SK-N-SH (cell line): ENCODE data around the gene MRRF. TPM values are rescaled to one million over a fixed set of nuclear protein-coding genes. Genes with fewer than 3 reads are reported as not detected.

Experiments used
- CTCF ChIA-PET: fragments of 300-600, 350-600 bp; formaldehyde crosslinking; extraction: SDS; loops from one replicate; lab custom pipeline; 2021; lab: Yijun Ruan, JAX
- POLR2A ChIA-PET: fragments of 350-600 bp; sonication (Branson Sonifier 250); formaldehyde crosslinking; extraction: SDS; loops from one replicate; lab custom pipeline; 2020; ENCODE audit warnings: antibody characterized with exemption, inconsistent platforms; lab: Yijun Ruan, JAX
- DNase-seq: peaks from one replicate; pipeline ENCODE4 v3.0.0; 2012
- H2AFZ ChIP-seq: fragments of 200-600 bp; sonication (generic); 2 replicates; pipeline ENCODE4 v1.8.1; 2016; ENCODE audit warnings: antibody characterized with exemption, mild to moderate bottlenecking, low read depth
- H3F3A ChIP-seq: fragments of 200-600 bp; sonication (generic); replicated peaks from 2 replicates; pipeline ENCODE3; 2016; ENCODE audit warnings: antibody characterized with exemption, mild to moderate bottlenecking; ENCODE audit not compliant: insufficient read depth
- H3K27ac ChIP-seq, 2 experiments: fragments of 200-500 bp in 1 of 2; fragments of 200-600 bp in 1 of 2; sonication (Bioruptor generic) in 1 of 2; sonication (generic), shearing (Covaris generic) in 1 of 2; 2 replicates each; pipeline versions ENCODE4 v1.5.1 to v1.6.1; 2014 to 2016; ENCODE audit warnings: low read depth in 2 of 2, inconsistent platforms in 1 of 2, low read length in 1 of 2, mild to moderate bottlenecking in 1 of 2, mixed read lengths in 1 of 2
- H3K27me3 ChIP-seq: fragments of 200-600 bp; sonication (generic), shearing (Covaris generic); 2 replicates; pipeline ENCODE4 v1.6.1; 2016; ENCODE audit warnings: mixed run types; ENCODE audit not compliant: insufficient read depth
- H3K36me3 ChIP-seq, 2 experiments: fragments of 200-500 bp in 1 of 2; fragments of 200-600 bp in 1 of 2; sonication (Bioruptor generic) in 1 of 2; sonication (generic) in 1 of 2; replicated peaks in 1 of 2; 2 replicates each; pipeline versions ENCODE3 to v1.5.1; 2014 to 2016; ENCODE audit warnings: low read length in 1 of 2, mild to moderate bottlenecking in 1 of 2; ENCODE audit not compliant: insufficient read depth in 2 of 2, control insufficient read depth in 1 of 2
- H3K4me1 ChIP-seq, 2 experiments: fragments of 200-500 bp in 1 of 2; fragments of 200-600 bp in 1 of 2; sonication (Bioruptor generic) in 1 of 2; sonication (generic), shearing (Covaris generic) in 1 of 2; 2 replicates each; pipeline versions ENCODE4 v1.5.1 to v1.6.1; 2014 to 2016; ENCODE audit warnings: low read depth in 1 of 2, low read length in 1 of 2, mixed run types in 1 of 2; ENCODE audit not compliant: insufficient read depth in 2 of 2, control insufficient read depth in 1 of 2
- H3K4me2 ChIP-seq: fragments of 200-600 bp; sonication (generic), shearing (Covaris generic); 2 replicates; pipeline ENCODE4 v1.6.1; 2017; ENCODE audit warnings: mixed run types
- H3K4me3 ChIP-seq, 2 experiments: fragments of 200-500 bp in 1 of 2; fragments of 200-600 bp in 1 of 2; sonication (Bioruptor generic) in 1 of 2; sonication (generic), shearing (Covaris generic) in 1 of 2; 2 replicates each; pipeline versions ENCODE4 v1.5.1 to v1.8.1; 2014 to 2016; ENCODE audit warnings: low read depth in 2 of 2, inconsistent platforms in 1 of 2, low read length in 1 of 2, mild to moderate bottlenecking in 1 of 2, mixed read lengths in 1 of 2, moderate library complexity in 1 of 2
- H3K79me2 ChIP-seq: fragments of 200-600 bp; sonication (generic); 2 replicates; pipeline ENCODE4 v1.8.1; 2017; ENCODE audit warnings: mild to moderate bottlenecking; ENCODE audit not compliant: insufficient read depth
- H3K9ac ChIP-seq: fragments of 200-600 bp; sonication (generic); 2 replicates; pipeline ENCODE4 v1.6.1; 2017; ENCODE audit warnings: mixed run types
- H3K9me2 ChIP-seq: fragments of 200-600 bp; sonication (generic); 2 replicates; pipeline ENCODE4 v1.6.1; 2017; ENCODE audit warnings: mixed run types
- H3K9me3 ChIP-seq: fragments of 200-600 bp; sonication (generic); 2 replicates; pipeline ENCODE4 v1.6.1; 2017; ENCODE audit warnings: mixed run types, mild to moderate bottlenecking, moderate library complexity
- H4K20me1 ChIP-seq: fragments of 200-600 bp; sonication (generic); 2 replicates; pipeline ENCODE4 v1.6.1; 2017; ENCODE audit warnings: mild to moderate bottlenecking, mixed run types; ENCODE audit not compliant: insufficient read depth
- CHD2 ChIP-seq: fragments of 150-350 bp; IDR thresholded peaks from 2 replicates; pipeline ENCODE4 v1.6.1; 2018; ENCODE audit warnings: low read length; ENCODE audit not compliant: partially characterized antibody
- ELF1 ChIP-seq: IDR thresholded peaks from 2 replicates; pipeline ENCODE4 v1.4.0; 2012
- EP300 ChIP-seq, 2 experiments: IDR thresholded peaks; 2 replicates each; pipeline versions ENCODE4 v1.4.0 to v1.6.1; 2012; ENCODE audit warnings: borderline replicate concordance in 1 of 2, low read depth in 1 of 2, low read length in 1 of 2
- EZH2phosphoT487 ChIP-seq: fragments of 200-600 bp; sonication (generic); IDR thresholded peaks from 2 replicates; pipeline ENCODE4 v1.6.1; 2017; ENCODE audit warnings: low read depth, mixed run types, mild to moderate bottlenecking, antibody characterized with exemption, moderate library complexity, borderline replicate concordance
- FOSL2 ChIP-seq: IDR thresholded peaks from 2 replicates; pipeline ENCODE4 v1.4.0; 2012; ENCODE audit warnings: low read depth, mild to moderate bottlenecking, moderate library complexity, borderline replicate concordance
- FOXJ3 ChIP-seq: sonication (generic); formaldehyde crosslinking; IDR thresholded peaks from 2 replicates; pipeline ENCODE4 v1.5.1; 2020; ENCODE audit warnings: mild to moderate bottlenecking, missing genetic modification reagents
- GABPA ChIP-seq: IDR thresholded peaks from 2 replicates; pipeline ENCODE4 v1.4.0; 2012; ENCODE audit warnings: low read depth, mild to moderate bottlenecking
- GATA2 ChIP-seq: sonication (generic); formaldehyde crosslinking; IDR thresholded peaks from 2 replicates; pipeline ENCODE4 v1.5.0; 2020; ENCODE audit warnings: mild to moderate bottlenecking, missing genetic modification reagents
- JUND ChIP-seq: IDR thresholded peaks from 2 replicates; pipeline ENCODE4 v1.4.0; 2012
- NFIC ChIP-seq: IDR thresholded peaks from 2 replicates; pipeline ENCODE4 v1.4.0; 2012; ENCODE audit warnings: borderline replicate concordance
- NRF1 ChIP-seq: IDR thresholded peaks from 2 replicates; pipeline ENCODE4 v1.6.1; 2012; ENCODE audit warnings: low read depth, mild to moderate bottlenecking, low read length
- PBX3 ChIP-seq: IDR thresholded peaks from 2 replicates; pipeline ENCODE4; 2012
- POLR2AphosphoS5 ChIP-seq: IDR thresholded peaks from 2 replicates; pipeline ENCODE4 v1.6.1; 2012; ENCODE audit warnings: low read depth, low read length
- RAD21 ChIP-seq: IDR thresholded peaks from 2 replicates; pipeline ENCODE4 v1.6.1; 2012; ENCODE audit warnings: mild to moderate bottlenecking, low read length
- RFX5 ChIP-seq: IDR thresholded peaks from 2 replicates; pipeline ENCODE4 v1.6.1; 2012; ENCODE audit warnings: mild to moderate bottlenecking, improper control_type of control experiment, low read length
- RXRA ChIP-seq: IDR thresholded peaks from 2 replicates; pipeline ENCODE4 v1.4.0; 2012; ENCODE audit warnings: low read depth, mild to moderate bottlenecking, borderline replicate concordance
- SIN3A ChIP-seq: IDR thresholded peaks from 2 replicates; pipeline ENCODE4 v1.6.1; 2012; ENCODE audit warnings: low read depth, mild to moderate bottlenecking, low read length, moderate library complexity, borderline replicate concordance
- TAF1 ChIP-seq: IDR thresholded peaks from 2 replicates; pipeline ENCODE4 v1.6.1; 2012; ENCODE audit warnings: low read depth, mild to moderate bottlenecking, low read length, moderate library complexity, borderline replicate concordance
- TCF12 ChIP-seq: IDR thresholded peaks from 2 replicates; pipeline ENCODE4 v1.4.0; 2012
- TEAD4 ChIP-seq: IDR thresholded peaks from 2 replicates; pipeline ENCODE4 v1.4.0; 2012; ENCODE audit warnings: mild to moderate bottlenecking, borderline replicate concordance; ENCODE audit not compliant: insufficient read depth
- YY1 ChIP-seq: IDR thresholded peaks from 2 replicates; pipeline ENCODE4 v1.4.0; 2012; ENCODE audit warnings: low read depth, mild to moderate bottlenecking
- WGBS: methylation state at CpG from one replicate; pipeline ENCODE4 v1.1.6; 2017; ENCODE audit warnings: low lambda C conversion rate; 5-methylcytosine and 5-hydroxymethylcytosine counted together
- polyA plus RNA-seq, 3 experiments: library from polyadenylated mRNA; depleted of rRNA; stranded (reverse); fragments of >200 nt; gene quantifications; 2 replicates each; pipeline ENCODE4 v1.2.3, GENCODE V29; 2012
- TF ChIP-seq, protein P1 (sequence below): IDR thresholded peaks from 2 replicates; pipeline ENCODE4 v1.4.0; 2012; ENCODE audit warnings: low read depth, borderline replicate concordance
- TF ChIP-seq, protein P2 (sequence below): IDR thresholded peaks from 2 replicates; pipeline ENCODE4 v1.6.1; 2012; ENCODE audit warnings: mild to moderate bottlenecking, low read depth, low read length, moderate library complexity
- TF ChIP-seq, protein P3 (sequence below): fragments of 200-600 bp; sonication (generic); IDR thresholded peaks from 2 replicates; pipeline ENCODE4 v1.6.1; 2017; ENCODE audit warnings: antibody characterized with exemption, mild to moderate bottlenecking, moderate library complexity

MRRF gene
- polyA plus RNA-seq, 1 of the 3 experiments (the other 2 are of a cell fraction) = 35.1 TPM

DNA sequence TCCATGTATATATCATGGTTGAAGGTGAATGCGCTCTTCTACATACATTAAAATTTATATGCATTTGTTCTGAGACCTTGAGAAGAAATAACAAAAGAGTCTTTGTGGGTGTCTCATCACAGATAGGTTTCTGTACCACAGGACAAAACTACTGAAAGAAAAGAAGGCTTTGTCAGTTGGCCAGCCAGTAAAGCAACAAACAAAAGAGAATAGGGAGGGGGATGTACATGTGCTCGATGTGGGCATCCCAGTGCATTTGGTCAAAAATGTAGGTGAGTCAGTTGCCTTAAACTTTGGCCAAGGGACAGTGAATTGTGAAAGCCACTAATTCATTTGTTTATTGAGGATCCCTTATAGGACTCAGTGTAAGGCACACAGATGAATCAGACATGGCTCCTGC lies 13.3 kb upstream of the MRRF start:
- peaks cover 0 to 6% of the 10 kb centered on the region in 2 experiments; a peak in 1 of 4 replicates for H3K4me1 ChIP-seq
- CTCF ChIA-PET = no interaction called here
- WGBS = 98% methylated on average over 2 of the region's 2 CpGs

GRCh38 chr9:122252796-122253195 lies 11.9 kb upstream of the MRRF start:
- Histone ChIP-seq H3K9ac (no peak overlapping the region), H3K9me2 (no peaks in the 10 kb centered on the region), H4K20me1 (no peaks in the 10 kb centered on the region; the same call in 1 of the 2 replicates), H3F3A (no peaks in the 10 kb centered on the region), H3K9me3 (no peaks in the 10 kb centered on the region), H3K4me3 (no peak overlapping the region), H3K79me2 (peaks cover 21% of the 10 kb centered on the region), H3K27me3 (no peaks in the 10 kb centered on the region), H3K36me3 (peaks cover 40 to 53% of the 10 kb centered on the region in 2 experiments), H3K27ac (no peak overlapping the region), H3K4me2 (no peak overlapping the region), H3K4me1 (peaks cover 0 to 6% of the 10 kb centered on the region in 2 experiments; a peak in 1 of 4 replicates), H2AFZ (no peak overlapping the region)
- POLR2A ChIA-PET = no interaction called here
- DNase-seq = no peak
- 94% methylated on average over 5 of the region's 5 CpGs for WGBS
- CTCF ChIA-PET = no interaction called here
- TF ChIP-seq SIN3A (no peak), FOXJ3 (CRISPR knock-in tag) (no peak), PBX3 (no peak), EZH2phosphoT487 (no peak), GATA2 (CRISPR knock-in tag) (no peak), POLR2AphosphoS5 (no peak), ELF1 (no peak), NRF1 (no peak), RFX5 (no peak), EP300 (IDR thresholded peaks at IDR 0.05; ENCODE audit: borderline replicate concordance in 1 of 2, low read depth in 1 of 2, low read length in 1 of 2) (no peak), CHD2 (no peak), GABPA (no peak), NFIC (no peak)
- TF ChIP-seq, protein P1, sequence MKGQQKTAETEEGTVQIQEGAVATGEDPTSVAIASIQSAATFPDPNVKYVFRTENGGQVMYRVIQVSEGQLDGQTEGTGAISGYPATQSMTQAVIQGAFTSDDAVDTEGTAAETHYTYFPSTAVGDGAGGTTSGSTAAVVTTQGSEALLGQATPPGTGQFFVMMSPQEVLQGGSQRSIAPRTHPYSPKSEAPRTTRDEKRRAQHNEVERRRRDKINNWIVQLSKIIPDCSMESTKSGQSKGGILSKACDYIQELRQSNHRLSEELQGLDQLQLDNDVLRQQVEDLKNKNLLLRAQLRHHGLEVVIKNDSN = no peak
- TF ChIP-seq, protein P2, sequence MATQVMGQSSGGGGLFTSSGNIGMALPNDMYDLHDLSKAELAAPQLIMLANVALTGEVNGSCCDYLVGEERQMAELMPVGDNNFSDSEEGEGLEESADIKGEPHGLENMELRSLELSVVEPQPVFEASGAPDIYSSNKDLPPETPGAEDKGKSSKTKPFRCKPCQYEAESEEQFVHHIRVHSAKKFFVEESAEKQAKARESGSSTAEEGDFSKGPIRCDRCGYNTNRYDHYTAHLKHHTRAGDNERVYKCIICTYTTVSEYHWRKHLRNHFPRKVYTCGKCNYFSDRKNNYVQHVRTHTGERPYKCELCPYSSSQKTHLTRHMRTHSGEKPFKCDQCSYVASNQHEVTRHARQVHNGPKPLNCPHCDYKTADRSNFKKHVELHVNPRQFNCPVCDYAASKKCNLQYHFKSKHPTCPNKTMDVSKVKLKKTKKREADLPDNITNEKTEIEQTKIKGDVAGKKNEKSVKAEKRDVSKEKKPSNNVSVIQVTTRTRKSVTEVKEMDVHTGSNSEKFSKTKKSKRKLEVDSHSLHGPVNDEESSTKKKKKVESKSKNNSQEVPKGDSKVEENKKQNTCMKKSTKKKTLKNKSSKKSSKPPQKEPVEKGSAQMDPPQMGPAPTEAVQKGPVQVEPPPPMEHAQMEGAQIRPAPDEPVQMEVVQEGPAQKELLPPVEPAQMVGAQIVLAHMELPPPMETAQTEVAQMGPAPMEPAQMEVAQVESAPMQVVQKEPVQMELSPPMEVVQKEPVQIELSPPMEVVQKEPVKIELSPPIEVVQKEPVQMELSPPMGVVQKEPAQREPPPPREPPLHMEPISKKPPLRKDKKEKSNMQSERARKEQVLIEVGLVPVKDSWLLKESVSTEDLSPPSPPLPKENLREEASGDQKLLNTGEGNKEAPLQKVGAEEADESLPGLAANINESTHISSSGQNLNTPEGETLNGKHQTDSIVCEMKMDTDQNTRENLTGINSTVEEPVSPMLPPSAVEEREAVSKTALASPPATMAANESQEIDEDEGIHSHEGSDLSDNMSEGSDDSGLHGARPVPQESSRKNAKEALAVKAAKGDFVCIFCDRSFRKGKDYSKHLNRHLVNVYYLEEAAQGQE = no peak
- TF ChIP-seq, protein P3, sequence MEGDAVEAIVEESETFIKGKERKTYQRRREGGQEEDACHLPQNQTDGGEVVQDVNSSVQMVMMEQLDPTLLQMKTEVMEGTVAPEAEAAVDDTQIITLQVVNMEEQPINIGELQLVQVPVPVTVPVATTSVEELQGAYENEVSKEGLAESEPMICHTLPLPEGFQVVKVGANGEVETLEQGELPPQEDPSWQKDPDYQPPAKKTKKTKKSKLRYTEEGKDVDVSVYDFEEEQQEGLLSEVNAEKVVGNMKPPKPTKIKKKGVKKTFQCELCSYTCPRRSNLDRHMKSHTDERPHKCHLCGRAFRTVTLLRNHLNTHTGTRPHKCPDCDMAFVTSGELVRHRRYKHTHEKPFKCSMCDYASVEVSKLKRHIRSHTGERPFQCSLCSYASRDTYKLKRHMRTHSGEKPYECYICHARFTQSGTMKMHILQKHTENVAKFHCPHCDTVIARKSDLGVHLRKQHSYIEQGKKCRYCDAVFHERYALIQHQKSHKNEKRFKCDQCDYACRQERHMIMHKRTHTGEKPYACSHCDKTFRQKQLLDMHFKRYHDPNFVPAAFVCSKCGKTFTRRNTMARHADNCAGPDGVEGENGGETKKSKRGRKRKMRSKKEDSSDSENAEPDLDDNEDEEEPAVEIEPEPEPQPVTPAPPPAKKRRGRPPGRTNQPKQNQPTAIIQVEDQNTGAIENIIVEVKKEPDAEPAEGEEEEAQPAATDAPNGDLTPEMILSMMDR = no peak

More for the DNA sequence above, 13.3 kb upstream of the MRRF start:
- H3K36me3 ChIP-seq = peaks cover 38 to 56% of the 10 kb centered on the region in 2 experiments
- H2AFZ ChIP-seq = no peak overlapping the region
- no peaks in the 10 kb centered on the region for H3K9me2 ChIP-seq
- no peaks in the 10 kb centered on the region for H3K27me3 ChIP-seq
- H3F3A ChIP-seq = no peaks in the 10 kb centered on the region
- POLR2A ChIA-PET = no interaction called here
- no peak for DNase-seq
- no peak overlapping the region for H3K4me3 ChIP-seq
- H3K4me2 ChIP-seq = no peak overlapping the region
- no peaks in the 10 kb centered on the region for H3K9me3 ChIP-seq
- H3K79me2 ChIP-seq = peaks cover 7% of the 10 kb centered on the region
- no peak overlapping the region for H3K9ac ChIP-seq
- no peak for TF ChIP-seq RAD21
- TF ChIP-seq, protein P1 = no peak
- no peak for TF ChIP-seq TCF12
- TF ChIP-seq TAF1 = no peak
- no peak for TF ChIP-seq RXRA
- TF ChIP-seq TEAD4 = no peak
- no peak for TF ChIP-seq JUND
- no peak for TF ChIP-seq FOSL2
- no peak for TF ChIP-seq YY1
- TF ChIP-seq FOXJ3 (CRISPR knock-in tag) = no peak
- TF ChIP-seq SIN3A = no peak
- TF ChIP-seq, all 33 proteins: peak for 0
- Histone ChIP-seq H3K27ac (no peak overlapping the region), H4K20me1 (no peaks in the 10 kb centered on the region; the same call in 1 of the 2 replicates)
